Ramos (cell line): ENCODE measurements around the gene RARG.
"Not testable (repeated sequence)": the region's sequence is repeated elsewhere in the genome, so short reads cannot be mapped to it uniquely, and the experiment has no call there.

Experiments used
- in situ Hi-C: fragments of 300-500 bp; cut with MboI; formaldehyde crosslinking; loops from one replicate; pipeline ENCODE4 v1.14.3; 2022; ENCODE audit warnings: low sequenced_read_pairs; ENCODE audit not compliant: unreplicated experiment

Gene RARG

DNA sequence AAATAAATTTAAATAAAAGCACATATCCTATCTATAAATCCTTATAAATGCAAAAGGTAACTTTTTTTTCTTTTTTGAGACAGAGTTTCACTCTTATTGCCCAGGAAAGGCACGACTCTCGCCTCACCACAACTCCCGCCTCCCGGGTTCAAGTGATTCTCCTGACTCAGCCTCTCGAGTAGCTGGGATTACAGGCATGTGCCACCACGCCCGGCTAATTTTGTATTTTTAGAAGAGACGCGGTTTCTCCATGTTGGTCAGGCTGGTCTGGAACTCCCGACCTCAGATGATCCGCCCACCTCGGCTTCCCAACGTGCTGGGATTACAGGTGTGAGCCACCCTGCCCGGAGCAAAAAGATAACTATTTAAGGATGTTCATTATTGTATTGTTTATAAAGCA is 53.2 kb downstream of the RARG start:
- in situ Hi-C loops, result not testable (repeated sequence)

DNA sequence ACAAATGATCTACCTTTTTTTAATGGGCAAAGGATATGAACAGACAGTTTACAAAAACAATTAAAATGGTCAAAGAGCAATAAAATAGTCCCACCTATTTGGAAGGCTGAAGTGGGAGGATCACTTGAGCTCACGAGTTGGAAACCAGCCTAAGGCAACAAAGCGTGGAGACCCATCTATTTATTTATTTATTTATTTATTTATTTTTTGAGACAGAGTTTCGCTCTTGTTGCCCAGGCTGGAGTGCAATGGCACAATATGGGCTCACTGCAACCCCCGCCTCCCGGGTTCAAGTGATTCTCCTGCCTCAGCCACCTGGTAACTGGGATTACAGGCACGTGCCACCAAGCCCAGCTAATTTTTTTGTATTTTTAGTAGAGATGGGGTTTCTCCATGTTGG is 54.6 kb downstream of the RARG start:
- in situ Hi-C loops, result not testable (repeated sequence)

DNA sequence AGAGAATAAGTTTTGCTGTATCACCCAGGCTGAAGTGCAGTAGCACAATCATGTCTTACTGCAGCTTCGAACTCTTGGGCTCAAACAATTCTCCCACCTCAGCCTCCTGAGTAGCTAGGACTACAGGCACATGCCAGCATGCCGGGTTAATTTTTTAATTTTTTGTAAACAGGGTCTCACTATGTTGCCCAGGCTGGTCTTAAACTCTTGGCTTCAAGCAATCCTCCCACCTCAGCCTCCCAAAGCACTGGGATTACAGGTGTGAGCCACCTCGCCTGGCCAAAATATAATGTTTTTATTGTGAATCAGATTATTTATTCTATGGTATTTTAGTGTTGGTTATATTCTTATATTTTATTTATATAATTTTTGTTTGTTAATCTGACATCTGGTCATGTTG is 55.3 kb downstream of the RARG start:
- in situ Hi-C loops, result no loop called here

DNA sequence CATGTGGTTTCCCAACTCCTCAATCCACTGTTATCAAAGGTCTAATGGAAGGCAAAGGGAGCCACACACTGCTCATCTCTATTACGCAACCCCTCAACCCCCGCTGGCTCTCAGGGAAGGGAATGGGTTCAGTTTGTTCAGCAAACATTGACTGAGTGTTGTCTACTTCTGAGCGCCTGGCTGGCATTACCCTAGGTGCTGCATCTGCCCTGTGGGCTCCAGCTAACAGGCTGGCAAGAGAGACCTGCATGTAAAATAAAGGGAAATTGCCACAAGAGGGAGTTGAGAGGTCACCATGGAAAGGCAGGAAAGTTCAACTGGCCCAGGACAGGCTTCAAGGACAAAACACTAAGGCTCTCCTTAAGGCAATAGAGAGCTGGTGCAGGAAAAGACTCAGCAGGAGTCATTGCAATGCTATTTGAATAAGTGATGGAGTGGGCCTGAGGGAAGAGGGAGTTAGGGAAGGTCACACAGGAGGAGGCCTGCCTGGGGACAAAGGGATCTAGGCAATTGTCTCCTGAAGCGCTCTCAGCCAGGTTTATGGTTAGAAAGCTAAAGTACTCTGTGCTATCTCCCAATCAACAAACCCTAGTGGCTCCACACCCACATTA is 57.0 kb downstream of the RARG start:
- in situ Hi-C loops, result no loop called here

DNA sequence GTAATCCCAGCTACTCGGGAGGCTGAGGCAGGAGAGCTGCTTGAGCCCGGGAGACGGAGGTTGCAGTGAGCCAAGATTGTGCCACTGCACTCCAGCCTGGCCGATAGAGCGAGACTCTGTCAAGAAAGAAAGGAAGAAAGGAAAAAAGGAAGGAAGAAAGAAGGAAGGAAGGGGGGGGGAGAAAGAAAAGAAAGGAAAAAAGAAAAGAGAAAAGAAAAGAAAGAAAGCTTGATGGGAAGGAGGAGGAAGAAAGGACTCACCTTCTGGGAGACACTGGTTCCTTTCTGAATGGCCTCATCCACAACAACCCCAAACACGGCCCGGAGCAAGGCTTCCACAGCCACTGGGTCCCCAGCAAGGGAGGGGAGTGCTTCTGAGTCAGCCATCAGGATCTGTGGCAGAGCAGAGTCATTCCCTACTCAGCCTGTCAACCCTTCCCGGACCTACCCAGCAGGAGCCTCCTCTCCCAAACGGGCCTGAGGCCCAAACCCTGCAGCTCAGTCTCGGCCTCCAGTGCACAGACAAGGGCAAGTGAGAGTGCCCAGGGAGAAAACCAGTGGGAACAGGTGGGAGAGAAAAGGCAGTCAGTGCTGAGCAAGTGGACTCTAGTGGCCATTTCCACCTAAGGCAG is 58.8 kb downstream of the RARG start:
- in situ Hi-C loops, result no loop called here

DNA sequence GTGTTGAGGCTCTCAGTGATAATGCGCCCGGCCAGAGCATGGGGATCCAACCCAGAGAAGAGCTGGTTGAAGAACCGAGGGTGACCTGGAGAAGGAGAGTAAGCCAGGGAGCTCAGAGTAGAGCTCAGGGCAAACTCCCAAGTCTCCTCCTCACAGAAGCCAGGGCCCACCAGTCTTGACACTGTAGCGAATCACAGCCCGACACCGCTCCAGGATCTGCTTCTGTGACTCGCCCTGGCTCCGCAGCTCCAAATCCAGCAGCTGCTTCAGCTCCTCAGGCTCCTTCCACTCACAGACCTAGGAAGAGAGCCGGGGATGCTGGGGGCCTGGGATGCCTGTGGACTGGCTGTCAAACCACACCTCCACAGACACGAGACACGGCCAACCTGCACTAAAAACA is 59.7 kb downstream of the RARG start:
- in situ Hi-C loops, result no loop called here

DNA sequence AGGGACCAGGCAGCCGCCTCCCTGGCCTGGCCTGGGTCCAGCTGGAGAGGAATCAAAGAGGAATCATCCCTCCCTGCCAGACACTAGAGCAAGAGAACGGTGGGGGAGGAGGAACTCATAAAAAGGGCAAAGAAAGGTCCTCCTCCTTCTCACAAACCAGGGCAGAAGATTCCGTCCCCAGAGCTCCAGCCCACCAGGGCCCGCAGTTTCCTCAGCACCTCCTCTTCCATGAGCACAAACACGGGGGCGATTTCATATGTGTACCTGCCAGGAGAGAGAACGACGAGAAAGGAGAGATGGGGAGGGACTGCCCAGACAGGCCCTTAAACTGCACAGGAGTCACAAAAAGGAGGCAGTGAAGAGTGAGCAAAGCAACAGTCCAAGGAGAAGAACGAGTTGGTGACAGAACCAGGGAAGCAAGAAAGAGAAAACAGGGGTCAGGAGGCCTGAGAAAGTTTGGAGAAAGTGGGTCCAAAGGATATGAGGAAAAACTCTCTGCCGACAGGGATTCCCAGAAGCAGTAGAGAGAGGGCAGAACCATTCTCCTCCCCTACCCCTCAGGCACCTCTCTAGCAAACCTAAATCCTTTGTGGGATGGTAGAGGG is 60.2 kb downstream of the RARG start:
- in situ Hi-C loops, result no loop called here

DNA sequence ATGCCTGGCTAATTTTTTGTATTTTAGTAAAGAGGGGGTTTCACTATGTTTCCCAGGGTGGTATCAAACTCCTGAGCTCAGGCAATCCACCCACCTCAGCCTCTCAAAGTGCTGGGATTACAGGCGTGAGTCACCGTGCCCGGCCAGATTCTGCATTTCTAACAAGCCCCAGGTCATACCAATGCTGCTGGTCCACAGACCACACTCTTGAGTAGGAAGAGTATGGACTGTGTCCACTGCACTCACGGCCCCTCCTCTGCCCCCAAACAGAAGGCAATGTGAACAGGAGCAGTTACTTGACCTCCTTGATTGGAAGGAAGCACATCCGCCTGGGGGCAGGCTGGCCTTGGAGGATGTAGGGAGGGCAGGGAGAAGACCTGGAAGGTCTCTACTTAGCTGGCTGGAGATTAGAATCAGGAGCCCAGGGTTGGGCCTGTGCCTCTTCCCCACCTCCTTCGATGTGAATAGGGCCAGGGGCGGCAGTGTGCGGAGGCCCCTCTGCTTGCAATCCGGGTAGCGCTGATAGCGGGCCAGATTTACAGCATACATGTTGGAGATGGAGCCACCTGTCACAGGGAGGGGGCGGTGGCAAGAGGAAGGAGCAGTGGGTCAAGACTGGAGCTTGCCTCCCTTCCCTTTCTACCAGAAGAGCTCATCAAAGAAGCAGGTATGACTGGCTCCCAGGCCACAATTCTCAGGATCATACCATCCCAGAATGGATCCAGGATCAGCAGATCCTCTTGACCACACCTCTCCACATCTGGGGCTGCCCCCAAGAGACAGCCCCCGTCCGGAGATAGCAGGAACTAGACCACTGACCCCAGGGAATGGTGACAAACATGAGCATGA is 60.9 kb downstream of the RARG start:
- in situ Hi-C loops, result no loop called here

DNA sequence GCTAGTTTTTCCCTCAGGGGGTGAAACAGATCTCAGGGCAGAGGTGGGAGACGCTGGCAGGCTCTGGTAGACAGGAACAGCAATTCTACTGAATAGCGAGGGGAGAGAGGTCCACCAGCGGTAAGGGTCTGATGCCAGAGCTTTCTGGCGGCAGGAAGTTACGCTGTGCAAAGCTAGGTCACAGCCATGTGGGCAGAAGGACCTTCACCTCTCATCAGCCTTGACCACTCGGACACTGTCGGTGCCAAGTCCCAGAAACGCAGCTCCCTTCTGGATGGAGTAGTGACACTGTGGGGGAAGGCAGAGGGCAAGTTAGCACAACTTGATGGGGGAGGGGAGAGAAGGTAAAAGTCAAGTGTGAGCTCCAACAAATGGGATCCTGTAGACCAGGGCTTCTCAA is 61.8 kb downstream of the RARG start:
- in situ Hi-C loops, result no loop called here

DNA sequence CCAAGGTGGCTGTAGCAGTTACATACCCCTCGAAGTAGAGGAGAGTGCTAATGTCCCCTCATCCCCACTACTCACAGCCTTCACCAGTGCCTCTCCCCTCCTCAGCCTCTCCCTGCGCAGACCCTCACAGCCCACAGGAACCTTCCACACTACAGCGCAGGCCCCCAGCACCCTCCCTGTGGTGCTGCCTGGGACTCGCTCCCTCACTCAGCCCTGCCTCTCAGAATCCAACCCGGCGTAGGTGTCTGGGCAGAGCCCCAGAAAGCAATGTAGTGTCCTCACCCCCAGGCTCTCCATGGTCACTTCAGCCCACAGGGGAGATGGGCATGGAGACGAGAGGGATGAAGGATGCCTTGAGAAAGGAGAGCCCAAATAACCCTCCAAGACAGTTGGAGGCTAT is 62.4 kb downstream of the RARG start:
- in situ Hi-C loops, result no loop called here

DNA sequence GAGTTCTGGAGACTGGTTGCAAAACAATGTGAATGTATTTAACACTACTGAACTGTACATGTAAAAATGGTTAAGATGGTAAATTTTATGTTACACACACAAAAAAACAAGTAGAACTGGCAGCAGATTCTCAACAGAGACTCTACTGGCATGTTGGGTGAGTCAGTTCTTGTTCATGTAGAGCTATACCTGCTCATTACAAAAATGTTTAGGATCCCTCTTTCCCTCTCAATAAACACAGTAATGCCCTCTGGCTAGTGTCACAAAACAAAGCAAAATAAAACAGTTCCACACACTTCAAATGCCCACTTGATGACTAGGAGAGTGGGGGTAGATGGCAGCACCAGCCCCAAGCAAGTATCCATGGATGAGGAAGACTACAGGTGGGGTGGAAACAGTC is 65.2 kb downstream of the RARG start:
- in situ Hi-C loops, result no loop called here

DNA sequence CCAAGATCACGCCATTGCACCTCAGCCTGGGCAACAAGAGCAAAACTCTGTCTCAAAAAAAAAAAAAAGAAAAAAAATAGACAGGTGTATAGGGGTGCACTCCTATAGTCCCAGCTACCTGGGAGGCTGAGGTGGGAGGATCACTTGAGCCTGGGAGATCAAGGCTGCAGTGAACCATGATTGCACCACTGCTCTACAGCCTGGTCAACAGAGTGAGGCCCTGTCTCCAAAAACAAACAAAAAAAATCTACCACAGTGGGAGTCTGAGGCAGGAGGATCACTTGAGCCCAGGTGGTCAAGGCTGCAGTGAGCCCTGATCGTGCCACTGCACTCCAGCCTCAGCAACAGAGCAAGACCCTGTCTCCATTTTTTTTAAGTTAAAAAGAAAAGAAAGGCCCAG is 69.0 kb downstream of the RARG start:
- in situ Hi-C loops, result loop anchor here (5.0 kb wide), 1 partner anchor 124 kb away; no protein-coding TSS in a partner anchor

DNA sequence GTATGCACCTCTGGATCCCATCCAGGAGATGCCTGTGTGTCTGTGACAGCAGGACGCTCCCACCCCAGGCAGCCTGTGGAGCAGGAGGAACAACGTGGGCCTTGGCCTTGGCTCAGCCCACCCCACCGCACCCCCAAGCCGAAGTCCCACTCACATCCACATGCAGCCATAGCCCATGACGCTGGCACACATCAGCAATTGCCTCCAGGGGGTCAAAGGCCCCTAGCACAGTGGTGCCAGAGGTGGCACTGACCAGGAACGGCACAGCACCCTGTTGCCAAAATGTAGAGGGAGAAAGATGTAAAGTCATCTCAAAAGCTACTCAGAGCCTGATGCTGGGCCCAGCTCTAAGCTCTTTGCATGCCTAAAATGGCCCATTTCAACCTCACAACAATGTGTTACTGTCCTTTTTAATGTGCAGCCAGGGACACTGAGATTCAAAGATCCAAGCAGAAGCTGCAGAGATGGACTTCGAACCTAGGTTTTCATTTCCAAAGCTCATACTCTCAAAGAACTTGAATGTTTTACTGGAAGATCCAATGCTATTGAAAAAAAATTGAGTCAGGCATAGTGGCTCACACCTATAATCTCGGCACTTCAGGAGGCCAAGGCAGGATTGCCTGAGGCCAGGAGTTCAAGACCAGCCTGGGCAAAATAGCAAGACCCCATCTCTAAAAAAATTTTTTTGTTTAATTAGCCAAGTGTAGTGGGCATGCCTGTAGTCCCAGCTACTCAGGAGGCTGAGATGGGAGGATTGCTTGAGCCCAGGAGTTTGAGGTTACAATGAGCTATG is 70.7 kb downstream of the RARG start:
- in situ Hi-C loops, result loop anchor here (5.0 kb wide), 1 partner anchor 126 kb away; no protein-coding TSS in a partner anchor

DNA sequence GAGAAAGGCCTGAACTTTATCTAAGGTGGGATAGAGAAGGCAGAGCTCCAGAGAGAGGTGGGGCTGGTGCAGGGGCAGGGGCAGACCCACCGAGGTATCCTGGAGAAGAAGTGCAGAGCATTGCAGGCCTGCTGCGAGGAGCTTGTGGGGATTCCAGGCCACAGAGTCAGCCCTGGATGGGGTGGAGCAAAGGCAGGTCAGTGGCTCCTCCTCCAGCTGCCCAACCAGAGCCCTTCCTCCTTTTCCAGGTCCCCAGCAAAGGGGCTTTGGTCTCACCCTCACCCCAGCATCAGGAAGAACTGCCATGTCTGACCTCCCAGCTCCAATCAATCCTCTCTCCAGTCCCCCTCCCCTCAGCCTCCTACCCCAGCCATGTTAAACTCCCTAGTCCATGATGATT is 71.3 kb downstream of the RARG start:
- in situ Hi-C loops, result loop anchor here (5.0 kb wide), 1 partner anchor 127 kb away; no protein-coding TSS in a partner anchor
